ENCODE results near the gene IFIH1. TPM values are rescaled to one million over a fixed set of nuclear protein-coding genes. Genes with fewer than 3 reads are reported as not detected.

IFIH1 gene
- total RNA-seq, 1 donor from 2014 or later = 4.4 TPM

GRCh38 chr2:162266460-162266760, 52.1 kb downstream of the IFIH1 start:
- intact Hi-C loops (cut with DNase I) = loop anchor here (2.0 kb wide), 1 partner anchor 24 kb away; the partner anchor contains the start of gene FAP
- no peak for DNase-seq (ENCODE audit: low spot score)

GRCh38 chr2:162265666-162266459, 52.6 kb downstream of the IFIH1 start:
- intact Hi-C loops (cut with DNase I) = loop anchor here (2.0 kb wide), 1 partner anchor 23 kb away; the partner anchor contains the start of gene FAP
- no peak for DNase-seq (ENCODE audit: low spot score)

- intact Hi-C loops (cut with DNase I) = no loop called here
- DNase-seq (ENCODE audit: low spot score) = peak; percentile 81
Measured at GRCh38 chr2:162261032-162261945, 57.2 kb downstream of the IFIH1 start.

GRCh38 chr2:162258686-162259085, 59.8 kb downstream of the IFIH1 start:
- no peak for DNase-seq (ENCODE audit: low spot score)
- intact Hi-C loops (cut with DNase I) = no loop called here

- intact Hi-C loops (cut with DNase I) = no loop called here
- no peak for DNase-seq (ENCODE audit: low spot score)
Measured at GRCh38 chr2:162258169-162258568, 60.3 kb downstream of the IFIH1 start.

- DNase-seq (ENCODE audit: low spot score) = no peak
- intact Hi-C loops (cut with DNase I) = no loop called here
Measured at GRCh38 chr2:162257425-162257824, 61.1 kb downstream of the IFIH1 start.

GRCh38 chr2:162256591-162256991, 61.9 kb downstream of the IFIH1 start:
- no peak for DNase-seq (ENCODE audit: low spot score)
- intact Hi-C loops (cut with DNase I) = no loop called here

- no peak for DNase-seq (ENCODE audit: low spot score)
- intact Hi-C loops (cut with DNase I) = no loop called here
Measured at GRCh38 chr2:162254236-162254871, 64.1 kb downstream of the IFIH1 start.

- intact Hi-C loops (cut with DNase I) = no loop called here
- DNase-seq (ENCODE audit: low spot score) = no peak
Measured at GRCh38 chr2:162253435-162253834, 65.0 kb downstream of the IFIH1 start.

- no peak for DNase-seq (ENCODE audit: low spot score)
- intact Hi-C loops (cut with DNase I) = no loop called here
Measured at GRCh38 chr2:162252153-162252552, 66.3 kb downstream of the IFIH1 start.

GRCh38 chr2:162245781-162246180, 72.7 kb downstream of the IFIH1 start:
- intact Hi-C loops (cut with DNase I) = no loop called here
- DNase-seq (ENCODE audit: low spot score) = no peak

- intact Hi-C loops (cut with DNase I) = no loop called here
- DNase-seq (ENCODE audit: low spot score) = no peak
Measured at GRCh38 chr2:162245061-162245460, 73.4 kb downstream of the IFIH1 start.

GRCh38 chr2:162244541-162245031, 73.9 kb downstream of the IFIH1 start:
- DNase-seq (ENCODE audit: low spot score) = no peak
- intact Hi-C loops (cut with DNase I) = no loop called here

GRCh38 chr2:162243715-162244114, 74.8 kb downstream of the IFIH1 start:
- intact Hi-C loops (cut with DNase I) = loop anchor here (2.0 kb wide), 1 partner anchor 23 kb away; no protein-coding TSS in a partner anchor

GRCh38 chr2:162243294-162243693, 75.2 kb downstream of the IFIH1 start, which contains the start of gene FAP:
Gene FAP (minus strand): TSS chr2:162243445. CDS start chr2:162243327, 118 bp downstream.
- intact Hi-C loops (cut with DNase I) = loop anchor here (2.0 kb wide), 1 partner anchor 24 kb away; no protein-coding TSS in a partner anchor
- DNase-seq (ENCODE audit: low spot score) = no peak

More at GRCh38 chr2:162243715-162244114, 74.8 kb downstream of the IFIH1 start:
- DNase-seq (ENCODE audit: low spot score) = no peak

GRCh38 chr2:162242586-162243280, 75.8 kb downstream of the IFIH1 start:
- DNase-seq (ENCODE audit: low spot score) = no peak
- intact Hi-C loops (cut with DNase I) = loop anchor here (2.0 kb wide), 1 partner anchor 24 kb away; no protein-coding TSS in a partner anchor

- intact Hi-C loops (cut with DNase I) = no loop called here
Measured at GRCh38 chr2:162241571-162241970, 76.9 kb downstream of the IFIH1 start.

GRCh38 chr2:162234620-162235462, 83.6 kb downstream of the IFIH1 start:
- intact Hi-C loops (cut with DNase I) = no loop called here
- DNase-seq (ENCODE audit: low spot score) = no peak

More at GRCh38 chr2:162241571-162241970, 76.9 kb downstream of the IFIH1 start:
- no peak for DNase-seq (ENCODE audit: low spot score)

All from cardiac septum (tissue), 1 donor.